Testis (tissue), 3 donors: ENCODE data around the gene ATAD2B. TPM values are rescaled to one million over a fixed set of nuclear protein-coding genes. Genes with fewer than 3 reads are reported as not detected.

ENCODE experiments used
- DNase-seq: peaks from one replicate; pipeline ENCODE4 v3.0.0-alpha.2; 2019
- H3K27ac ChIP-seq, 2 donors: fragments of 200-600 bp; sonication (generic); one replicate each; pipeline ENCODE4 v1.5.1; 2019
- H3K27me3 ChIP-seq: fragments of 200-600 bp; sonication (generic); one replicate; pipeline ENCODE4 v1.5.1; 2019
- H3K36me3 ChIP-seq: fragments of 200-600 bp; sonication (generic); one replicate; pipeline ENCODE4 v1.5.1; 2017; ENCODE audit warnings: low read depth; ENCODE audit errors: missing control alignments
- H3K4me1 ChIP-seq: fragments of 200-600 bp; sonication (generic); one replicate; pipeline ENCODE4 v1.5.1; 2019
- H3K4me3 ChIP-seq, 2 donors: fragments of 200-600 bp; sonication (generic); one replicate each; pipeline ENCODE4 v1.5.1; 2017 to 2019
- H3K9me3 ChIP-seq: fragments of 200-600 bp; sonication (generic); one replicate; pipeline ENCODE4 v1.5.1; 2017
- POLR2A ChIP-seq: fragments of 450-650 bp; IDR thresholded peaks from one replicate; pipeline ENCODE4 v1.6.1; 2017; ENCODE audit warnings: antibody characterized with exemption, mild to moderate bottlenecking, moderate library complexity
- WGBS, 2 donors: methylation state at CpG; one replicate each; pipeline ENCODE4 v1.1.5; 2018; 5-methylcytosine and 5-hydroxymethylcytosine counted together
- intact Hi-C: fragments of 100-400 bp; cut with DNase I; formaldehyde crosslinking; loops from one replicate; pipeline ENCODE4 v1.15.1; 2023; ENCODE audit warnings: low total_unique reads
- polyA plus RNA-seq: library from polyadenylated mRNA; stranded (reverse); fragments of 350-450 nt; fragmentation: Illumina TruSeq; extraction: RNeasy Lipid Tissue Mini Kit (QIAGEN cat#74804); gene quantifications from one replicate; pipeline ENCODE4 v1.2.3, GENCODE V29; 2014; ENCODE audit warnings: low read depth, low replicate concordance; ENCODE audit not compliant: insufficient read depth
- total RNA-seq, 2 donors: library from RNA; depleted of rRNA; stranded (reverse); fragments of >200 nt; gene quantifications; one replicate each; pipeline ENCODE4 v1.2.3, GENCODE V29; 2016
- TF ChIP-seq, protein P1 (sequence below), 3 experiments: fragments of 450-650 bp in 2 of 3; fragments of 200-600 bp in 1 of 3; sonication (generic) in 1 of 3; IDR thresholded peaks; one replicate each; pipeline ENCODE4 v1.5.1; 2016 to 2019; ENCODE audit warnings: antibody characterized with exemption in 3 of 3, mild to moderate bottlenecking in 2 of 3, moderate library complexity in 1 of 3

Gene ATAD2B
- total and polyA plus RNA-seq, 3 donors from 2014 or later = 11.7 to 32.3 (median 23.2) TPM

DNA sequence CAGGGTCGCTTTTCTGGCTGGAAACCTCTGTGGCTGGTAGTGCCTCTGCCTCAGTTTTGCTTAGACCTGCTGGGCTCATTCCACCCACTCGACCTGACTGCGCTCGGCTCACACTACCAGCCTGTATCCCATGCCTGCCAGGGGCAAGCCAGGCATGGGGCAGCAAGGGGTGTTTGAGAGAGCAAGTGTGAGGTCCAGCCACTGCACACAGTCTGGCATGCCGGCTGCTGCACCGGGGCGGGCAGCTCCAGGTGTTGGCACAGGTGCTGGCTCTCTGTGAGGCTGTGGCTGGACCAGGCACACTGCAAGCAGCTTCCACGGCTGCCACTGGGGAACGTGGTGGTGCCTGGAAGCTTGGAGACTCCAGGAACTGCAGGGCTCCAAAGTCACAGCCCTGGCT lies 90.9 kb downstream of the ATAD2B start:
- H3K9me3 ChIP-seq = no peaks in the 10 kb centered on the region
- no peak overlapping the region for H3K4me3 ChIP-seq
- no peaks in the 10 kb centered on the region for H3K36me3 ChIP-seq
- H3K27ac ChIP-seq = no peak overlapping the region
- intact Hi-C loops = no loop called here
- TF ChIP-seq POLR2A = no peak
- TF ChIP-seq, protein P1, sequence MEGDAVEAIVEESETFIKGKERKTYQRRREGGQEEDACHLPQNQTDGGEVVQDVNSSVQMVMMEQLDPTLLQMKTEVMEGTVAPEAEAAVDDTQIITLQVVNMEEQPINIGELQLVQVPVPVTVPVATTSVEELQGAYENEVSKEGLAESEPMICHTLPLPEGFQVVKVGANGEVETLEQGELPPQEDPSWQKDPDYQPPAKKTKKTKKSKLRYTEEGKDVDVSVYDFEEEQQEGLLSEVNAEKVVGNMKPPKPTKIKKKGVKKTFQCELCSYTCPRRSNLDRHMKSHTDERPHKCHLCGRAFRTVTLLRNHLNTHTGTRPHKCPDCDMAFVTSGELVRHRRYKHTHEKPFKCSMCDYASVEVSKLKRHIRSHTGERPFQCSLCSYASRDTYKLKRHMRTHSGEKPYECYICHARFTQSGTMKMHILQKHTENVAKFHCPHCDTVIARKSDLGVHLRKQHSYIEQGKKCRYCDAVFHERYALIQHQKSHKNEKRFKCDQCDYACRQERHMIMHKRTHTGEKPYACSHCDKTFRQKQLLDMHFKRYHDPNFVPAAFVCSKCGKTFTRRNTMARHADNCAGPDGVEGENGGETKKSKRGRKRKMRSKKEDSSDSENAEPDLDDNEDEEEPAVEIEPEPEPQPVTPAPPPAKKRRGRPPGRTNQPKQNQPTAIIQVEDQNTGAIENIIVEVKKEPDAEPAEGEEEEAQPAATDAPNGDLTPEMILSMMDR (IDR thresholded peaks at IDR 0.05) = no peak
- WGBS, 2 donors = 92 to 97% methylated on average over 7 to 8 of the region's 9 CpGs
- H3K27me3 ChIP-seq = no peaks in the 10 kb centered on the region
- H3K4me1 ChIP-seq = no peaks in the 10 kb centered on the region
- no peak for DNase-seq

DNA sequence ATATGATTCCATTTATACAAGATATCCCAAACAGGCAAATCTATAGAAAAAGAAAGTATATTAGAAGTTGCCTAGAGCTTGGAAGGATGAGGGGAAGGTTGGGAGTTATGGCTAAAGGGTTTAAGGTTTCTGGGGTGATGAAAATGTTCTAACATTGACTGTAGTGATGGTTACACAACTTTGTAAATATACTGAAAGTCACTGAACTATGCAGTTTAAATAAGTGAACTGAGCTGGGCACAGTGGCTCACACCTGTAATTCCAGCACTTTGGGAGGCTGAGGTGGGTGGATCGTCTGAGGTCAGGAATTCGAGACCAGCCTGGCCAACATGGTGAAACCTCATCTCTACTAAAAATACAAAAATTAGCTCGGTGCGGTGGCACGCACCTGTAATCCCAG lies 91.5 kb downstream of the ATAD2B start:
- Histone ChIP-seq H3K4me3 (no peak overlapping the region), H3K9me3 (no peaks in the 10 kb centered on the region), H3K27ac (no peak overlapping the region), H3K27me3 (no peaks in the 10 kb centered on the region), H3K4me1 (no peaks in the 10 kb centered on the region), H3K36me3 (no peaks in the 10 kb centered on the region)
- intact Hi-C loops = no loop called here
- WGBS, 2 donors = 90 to 97% methylated on average over 5 of the region's 5 CpGs
- no peak for TF ChIP-seq POLR2A
- TF ChIP-seq, protein P1 (IDR thresholded peaks at IDR 0.05) = no peak
- DNase-seq = no peak

DNA sequence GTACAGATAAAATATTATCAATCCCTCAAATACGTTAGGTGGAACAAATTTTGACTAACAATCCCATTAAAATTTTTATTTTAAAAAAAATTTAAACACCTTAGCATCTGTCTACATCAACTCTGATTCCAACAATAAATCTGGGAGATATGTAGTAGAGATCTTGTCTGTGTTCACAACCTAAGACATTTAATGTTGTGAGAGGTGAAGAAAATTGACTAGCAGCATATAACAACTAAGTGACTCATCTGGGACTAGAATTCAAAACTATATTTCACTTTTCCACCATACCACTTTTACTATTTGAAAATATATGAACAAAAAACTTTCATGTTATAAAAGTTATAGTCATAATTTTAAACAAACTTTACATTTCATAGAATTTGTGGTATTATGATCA lies 97.9 kb downstream of the ATAD2B start:
- H3K4me3 ChIP-seq = no peak overlapping the region
- H3K4me1 ChIP-seq = no peaks in the 10 kb centered on the region
- DNase-seq = no peak
- H3K9me3 ChIP-seq = no peaks in the 10 kb centered on the region
- H3K27ac ChIP-seq = no peak overlapping the region
- 98 to 100% methylated on average over 1 of the region's 1 CpG for WGBS, 2 donors
- no peaks in the 10 kb centered on the region for H3K27me3 ChIP-seq
- TF ChIP-seq POLR2A = no peak
- TF ChIP-seq, protein P1 (IDR thresholded peaks at IDR 0.05) = no peak
- intact Hi-C loops = no loop called here
- no peaks in the 10 kb centered on the region for H3K36me3 ChIP-seq

DNA sequence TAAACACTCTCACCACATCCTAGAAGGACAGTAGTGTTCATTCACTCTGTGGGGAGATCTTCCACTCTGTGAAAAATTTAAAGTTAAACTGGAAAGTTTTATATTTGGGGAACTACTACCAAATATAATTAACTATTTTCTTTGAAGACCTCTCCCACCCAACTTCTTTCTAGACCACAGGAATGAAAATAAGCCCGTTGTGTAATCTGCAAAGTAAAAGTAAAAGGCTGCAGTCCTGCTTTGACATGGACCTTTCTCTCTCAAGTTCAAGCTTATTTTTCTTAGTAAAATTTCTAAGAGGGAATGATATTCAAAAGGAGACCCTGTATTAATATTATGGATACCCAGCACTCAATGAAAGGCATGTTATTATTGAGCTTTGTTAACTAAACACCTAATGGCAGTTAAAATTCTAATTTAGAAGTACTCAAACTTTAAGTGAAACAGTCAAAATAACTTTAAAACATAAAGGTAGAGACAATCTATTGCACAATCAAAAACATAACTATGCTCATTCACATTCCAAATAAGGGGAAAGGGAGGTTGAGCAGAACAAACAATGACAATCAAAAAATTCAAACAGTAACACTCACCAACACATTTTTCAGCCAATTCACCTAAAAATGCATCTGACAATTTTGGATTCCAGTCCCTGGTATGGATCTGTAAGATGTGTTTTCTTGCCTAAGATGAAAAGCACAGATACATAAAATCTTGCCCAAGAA lies 98.5 kb downstream of the ATAD2B start:
- Histone ChIP-seq H3K4me3 (no peak overlapping the region), H3K36me3 (no peaks in the 10 kb centered on the region), H3K27me3 (no peaks in the 10 kb centered on the region), H3K4me1 (no peaks in the 10 kb centered on the region), H3K9me3 (no peaks in the 10 kb centered on the region), H3K27ac (no peak overlapping the region)
- no peak for DNase-seq
- 93 to 94% methylated on average over 1 of the region's 1 CpG for WGBS, 2 donors
- intact Hi-C loops = no loop called here
- no peak for TF ChIP-seq POLR2A
- TF ChIP-seq, protein P1 (IDR thresholded peaks at IDR 0.05) = no peak

DNA sequence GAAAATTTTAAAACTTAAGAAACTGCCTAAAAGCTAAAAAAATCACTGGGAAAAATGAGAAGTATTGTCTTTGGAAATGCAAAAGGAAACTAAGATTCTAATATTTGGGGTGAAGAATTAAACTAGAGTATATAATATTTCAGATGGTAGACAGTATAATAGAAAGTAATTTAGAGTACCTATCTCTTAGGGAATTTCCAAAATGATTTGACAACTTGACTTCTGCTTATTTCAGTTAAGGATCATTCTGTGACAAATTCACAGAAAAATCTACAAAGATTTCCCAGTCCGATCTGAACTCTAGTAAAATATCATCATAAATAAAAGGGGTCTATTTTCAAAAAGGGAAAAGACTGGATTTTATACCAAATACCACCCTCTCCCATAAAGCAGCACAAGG lies 99.6 kb downstream of the ATAD2B start:
- H3K9me3 ChIP-seq = no peaks in the 10 kb centered on the region
- H3K4me1 ChIP-seq = no peaks in the 10 kb centered on the region
- DNase-seq = no peak
- 86 to 94% methylated on average over 1 of the region's 1 CpG for WGBS, 2 donors
- intact Hi-C loops = no loop called here
- no peaks in the 10 kb centered on the region for H3K36me3 ChIP-seq
- H3K27me3 ChIP-seq = no peaks in the 10 kb centered on the region
- TF ChIP-seq, protein P1 (IDR thresholded peaks at IDR 0.05) = no peak
- no peak for TF ChIP-seq POLR2A
- no peak overlapping the region for H3K27ac ChIP-seq
- no peak overlapping the region for H3K4me3 ChIP-seq
